T-cell (primary cell): ENCODE data around the gene TIAM1. TPM values are rescaled to one million over a fixed set of nuclear protein-coding genes. Genes with fewer than 3 reads are reported as not detected.
"Not testable (repeated sequence)": the region's sequence is repeated elsewhere in the genome, so short reads cannot be mapped to it uniquely, and the experiment has no call there.

ENCODE experiments used
- ATAC-seq, 4 experiments: fragments of 200-7000 bp in 3 of 4; fragments of 150-1000 bp in 1 of 4; cut with Tn5 transposase; replicated peaks in 1 of 4; 1 replicate in 3 of 4; 2 replicates in 1 of 4; pipeline ENCODE4 v1.10.0; 2021; ENCODE audit warnings: moderate library complexity in 3 of 4, mild to moderate bottlenecking in 2 of 4, moderate number of reproducible peaks in 1 of 4
- CTCF ChIA-PET, 2 donors: fragments of 300-600 bp; sonication (Branson Sonifier 250); formaldehyde crosslinking; loops; one replicate each; lab custom pipeline; 2022; ENCODE audit warnings: antibody characterized with exemption in 2 of 2; lab: Charles Lee
- POLR2A ChIA-PET, 2 donors: fragments of 300-600 bp; sonication (Branson Sonifier 250); formaldehyde crosslinking; loops; one replicate each; lab custom pipeline; 2022; ENCODE audit warnings: antibody characterized with exemption in 2 of 2; lab: Charles Lee
- DNase-seq, 35 experiments: peaks; one replicate each; pipeline versions ENCODE4 v3.0.0 to v3.0.0-alpha.2; 2013 to 2023
- H3K27ac ChIP-seq: one replicate; pipeline ENCODE4 v1.5.1; 2013; ENCODE audit warnings: low read length
- H3K27me3 ChIP-seq, 2 experiments: replicated peaks in 1 of 2; 1 replicate in 1 of 2; 2 replicates in 1 of 2; pipeline versions ENCODE4 v1.6.1 to v1.7.0; 2013; ENCODE audit warnings: low read length in 1 of 2, mixed read lengths in 1 of 2; ENCODE audit not compliant: control insufficient read depth in 2 of 2, insufficient read depth in 2 of 2; ENCODE audit errors: extremely low read depth in 1 of 2
- H3K36me3 ChIP-seq, 2 donors: 1 replicate in 1 of 2; 2 replicates in 1 of 2; pipeline versions ENCODE4 v1.6.1 to v1.7.0; 2013; ENCODE audit warnings: low read length in 1 of 2; ENCODE audit not compliant: control insufficient read depth in 2 of 2, insufficient read depth in 1 of 2; ENCODE audit errors: extremely low read depth in 1 of 2
- H3K4me1 ChIP-seq, 2 experiments: 1 replicate in 1 of 2; 2 replicates in 1 of 2; pipeline versions ENCODE4 v1.6.1 to v1.7.0; 2013; ENCODE audit warnings: low read length in 2 of 2, mixed read lengths in 1 of 2; ENCODE audit not compliant: insufficient read depth in 2 of 2, control insufficient read depth in 1 of 2; ENCODE audit errors: extremely low read depth in 1 of 2
- H3K4me3 ChIP-seq, 2 donors: 1 replicate in 1 of 2; 2 replicates in 1 of 2; pipeline versions ENCODE4 v1.5.1 to v1.7.0; 2013; ENCODE audit warnings: mild to moderate bottlenecking in 2 of 2, low read length in 1 of 2, moderate library complexity in 1 of 2; ENCODE audit not compliant: control insufficient read depth in 1 of 2; ENCODE audit errors: extremely low read depth in 1 of 2
- H3K9me3 ChIP-seq: 2 replicates; pipeline ENCODE4 v1.7.0; 2013
- H3K27ac Mint-ChIP-seq, 2 donors: one replicate each; pipeline ENCODE4 v1.8.0; 2020 to 2021; ENCODE audit warnings: mild to moderate bottlenecking in 2 of 2, mixed read lengths in 2 of 2
- H3K27me3 Mint-ChIP-seq, 2 donors: one replicate each; pipeline ENCODE4 v1.8.0; 2021 to 2022; ENCODE audit warnings: mixed read lengths in 2 of 2
- H3K36me3 Mint-ChIP-seq: one replicate; pipeline ENCODE4 v1.8.0; 2021; ENCODE audit warnings: mixed read lengths
- H3K4me1 Mint-ChIP-seq, 3 donors: one replicate each; pipeline ENCODE4 v1.8.0; 2020 to 2022; ENCODE audit warnings: mixed read lengths in 3 of 3, mild to moderate bottlenecking in 1 of 3
- H3K4me3 Mint-ChIP-seq, 3 donors: one replicate each; pipeline ENCODE4 v1.8.0; 2020 to 2022; ENCODE audit warnings: mild to moderate bottlenecking in 3 of 3, mixed read lengths in 3 of 3, moderate library complexity in 3 of 3
- H3K9me3 Mint-ChIP-seq, 3 donors: one replicate each; pipeline ENCODE4 v1.8.0; 2020 to 2022; ENCODE audit warnings: mixed read lengths in 3 of 3
- WGBS: methylation state at CpG from one replicate; pipeline ENCODE4 v1.1.5; 2013; ENCODE audit warnings: missing lambda C conversion rate; ENCODE audit not compliant: insufficient coverage; 5-methylcytosine and 5-hydroxymethylcytosine counted together
- total RNA-seq, 35 experiments: library from RNA in 6 of 35; stranded (reverse) in 6 of 35; fragments of 120-200 nt in 1 of 35; gene quantifications; one replicate each; pipeline versions ENCODE4 v1.2.1 to v1.2.4 and lab custom pipeline; 2013 to 2026

Gene TIAM1
- total RNA-seq, 5 donors from 2014 or later (not counting 1 experiment from before 2014, with no cell fraction given), result 60.8 to 79.4 (median 65.5) TPM

DNA sequence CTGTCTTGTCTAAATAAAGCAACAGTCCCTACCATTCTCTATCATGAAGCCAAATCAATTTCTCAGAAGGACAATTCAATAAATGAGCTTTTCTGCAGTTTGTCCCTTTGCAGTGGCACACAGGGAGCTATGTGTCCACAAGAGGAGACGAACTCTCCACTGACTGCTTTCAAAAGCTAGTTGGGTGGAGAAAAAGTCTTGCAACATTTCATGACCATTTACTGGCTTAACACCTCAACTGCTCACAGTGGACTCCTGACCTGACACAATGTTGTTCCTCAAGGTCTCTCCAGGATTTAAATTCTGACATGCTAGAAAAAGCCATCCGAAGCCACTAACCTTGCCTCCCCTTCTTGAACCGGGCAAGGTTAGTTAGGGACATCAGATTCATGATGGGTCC lies 111.7 kb downstream of the TIAM1 start:
- Histone ChIP-seq H3K9me3 (no peaks in the 10 kb centered on the region), H3K27me3 (peaks cover 0 to 2% of the 10 kb centered on the region in 2 experiments), H3K36me3 (no peaks in the 10 kb centered on the region), H3K4me1 (no peaks in the 10 kb centered on the region), H3K27ac (no peak overlapping the region), H3K4me3 (no peak overlapping the region)
- POLR2A ChIA-PET, result no interaction called here
- WGBS, result 92% methylated on average over 2 of the region's 3 CpGs
- CTCF ChIA-PET, result interaction anchor here in 1 of 2 donors (1.1 kb wide), 1 partner anchor 30 kb away, joined by 5 read pairs; no protein-coding TSS in a partner anchor
- peaks cover 0 to 4% (median 0%) of the 10 kb centered on the region in 3 donors for H3K9me3 Mint-ChIP-seq
- no peak overlapping the region for H3K27ac Mint-ChIP-seq
- H3K4me3 Mint-ChIP-seq, result no peak overlapping the region
- H3K36me3 Mint-ChIP-seq, result peaks cover 9% of the 10 kb centered on the region
- DNase-seq, result no peak
- H3K27me3 Mint-ChIP-seq, result no peaks in the 10 kb centered on the region
- no peak for ATAC-seq
- H3K4me1 Mint-ChIP-seq, result peaks cover 10 to 12% (median 10%) of the 10 kb centered on the region in 3 donors

DNA sequence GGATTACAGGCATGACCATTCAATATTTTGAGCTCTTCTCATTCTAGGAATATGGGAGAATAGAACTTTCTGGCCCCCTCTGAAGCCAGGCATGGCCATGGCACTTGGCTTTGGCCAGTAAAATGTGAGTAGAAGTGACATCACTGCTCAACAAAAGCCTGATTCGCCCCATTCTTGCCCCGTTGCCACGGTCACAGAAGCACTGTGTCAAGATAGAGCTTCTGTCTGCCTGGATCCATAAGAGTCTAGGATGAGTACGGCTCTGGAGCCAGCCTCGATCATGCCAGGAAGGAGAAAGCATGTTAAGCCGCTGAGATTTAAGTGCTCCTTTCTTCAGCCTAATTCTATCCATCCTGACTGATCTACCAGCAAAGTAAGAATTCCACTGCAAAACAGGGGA lies 113.1 kb downstream of the TIAM1 start:
- Mint-ChIP-seq H3K36me3 (peaks cover 9% of the 10 kb centered on the region), H3K27ac (no peak overlapping the region), H3K9me3 (peaks cover 0 to 4% (median 0%) of the 10 kb centered on the region in 3 donors), H3K4me1 (peaks cover 0 to 3% (median 0%) of the 10 kb centered on the region in 3 donors), H3K27me3 (no peaks in the 10 kb centered on the region), H3K4me3 (no peak overlapping the region)
- H3K27me3 ChIP-seq, result peaks cover 0 to 2% of the 10 kb centered on the region in 2 experiments
- H3K27ac ChIP-seq, result no peak overlapping the region
- H3K9me3 ChIP-seq, result no peaks in the 10 kb centered on the region
- 94% methylated on average over 5 of the region's 6 CpGs for WGBS
- H3K4me1 ChIP-seq, result no peaks in the 10 kb centered on the region
- H3K4me3 ChIP-seq, result no peak overlapping the region
- ATAC-seq (no peak), DNase-seq (no peak)
- ChIA-PET CTCF (no interaction called here), POLR2A (no interaction called here)
- H3K36me3 ChIP-seq, result no peaks in the 10 kb centered on the region

DNA sequence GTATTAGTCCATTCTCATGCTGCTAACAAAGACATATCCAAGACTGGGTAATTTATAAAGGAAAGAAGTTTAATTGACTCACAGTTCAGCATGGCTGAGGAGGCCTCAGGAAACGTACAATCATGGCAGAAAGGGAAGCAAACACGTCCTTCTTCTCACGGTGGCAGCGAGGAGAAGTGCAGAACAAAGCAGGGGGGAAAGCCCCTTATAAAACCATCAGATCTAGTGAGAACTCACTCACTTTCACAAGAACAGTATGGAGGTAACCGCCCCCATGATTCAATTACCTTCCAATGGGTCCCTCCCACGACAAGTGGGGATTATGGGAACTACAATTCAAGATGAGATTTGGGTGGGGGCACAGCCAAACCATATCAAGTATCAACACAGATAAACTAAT lies 115.3 kb downstream of the TIAM1 start:
- H3K27ac Mint-ChIP-seq, H3K27me3 Mint-ChIP-seq, H3K27ac ChIP-seq, H3K4me1 Mint-ChIP-seq, H3K4me1 ChIP-seq, H3K9me3 ChIP-seq, CTCF ChIA-PET, H3K4me3 Mint-ChIP-seq, H3K27me3 ChIP-seq, POLR2A ChIA-PET, H3K36me3 Mint-ChIP-seq, H3K9me3 Mint-ChIP-seq, H3K4me3 ChIP-seq, ATAC-seq, H3K36me3 ChIP-seq: not testable (repeated sequence)
- no CpG with 5 or more reads among the region's 6 CpGs for WGBS
- peak in 1 of 35 experiments; percentile 4 for DNase-seq

DNA sequence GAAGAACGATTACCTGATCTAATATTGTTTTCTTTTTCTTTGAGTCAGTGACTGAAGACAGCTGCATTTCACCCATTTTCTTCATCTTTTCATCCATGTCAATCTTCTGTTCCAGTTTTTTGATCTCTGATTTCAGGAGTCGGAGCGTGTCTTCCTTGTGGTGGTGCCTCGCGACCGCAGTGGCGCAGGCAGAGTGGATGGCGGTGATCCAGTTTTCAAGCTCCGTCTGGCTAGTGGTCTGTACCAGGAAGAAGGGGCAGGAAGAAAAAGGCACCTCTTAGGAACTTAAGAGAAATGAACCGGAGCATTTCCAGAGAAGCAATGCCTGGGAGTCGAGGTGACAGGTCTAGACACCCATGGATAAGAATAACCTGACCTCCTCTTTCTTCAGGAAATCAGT lies 118.3 kb downstream of the TIAM1 start:
- 93% methylated on average over 8 of the region's 11 CpGs for WGBS
- ChIA-PET CTCF (no interaction called here), POLR2A (no interaction called here)
- ATAC-seq (no peak), DNase-seq (no peak)
- Mint-ChIP-seq H3K4me1 (peaks cover 0 to 2% (median 1%) of the 10 kb centered on the region in 3 donors), H3K4me3 (no peak overlapping the region), H3K9me3 (no peaks in the 10 kb centered on the region), H3K36me3 (peaks cover 8% of the 10 kb centered on the region), H3K27ac (no peak overlapping the region), H3K27me3 (no peaks in the 10 kb centered on the region)
- H3K27me3 ChIP-seq, result no peaks in the 10 kb centered on the region
- H3K27ac ChIP-seq, result no peak overlapping the region
- H3K4me1 ChIP-seq, result no peaks in the 10 kb centered on the region
- no peaks in the 10 kb centered on the region for H3K36me3 ChIP-seq
- no peak overlapping the region for H3K4me3 ChIP-seq
- no peaks in the 10 kb centered on the region for H3K9me3 ChIP-seq

DNA sequence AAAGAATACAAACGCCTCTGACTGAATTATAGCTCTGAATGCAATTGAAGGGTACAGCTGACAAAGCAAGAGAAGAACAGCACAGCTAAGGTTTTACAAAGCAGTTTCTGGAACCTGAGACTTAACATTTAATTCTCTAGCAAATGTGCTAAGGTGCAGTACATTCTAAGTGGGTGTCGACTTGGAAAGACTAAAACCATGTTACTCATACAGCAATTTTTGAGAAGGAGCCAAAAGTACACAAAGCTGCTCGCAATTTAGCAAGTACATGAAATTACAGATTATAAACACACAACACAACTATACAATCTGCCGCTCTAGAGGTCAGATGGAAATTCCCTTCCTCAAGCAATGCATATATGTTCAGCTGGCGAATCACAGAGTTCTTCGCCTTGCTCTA lies 121.9 kb downstream of the TIAM1 start:
- Histone ChIP-seq H3K4me1 (no peaks in the 10 kb centered on the region), H3K4me3 (no peak overlapping the region), H3K9me3 (no peaks in the 10 kb centered on the region), H3K36me3 (peaks cover 0 to 3% of the 10 kb centered on the region in 2 donors), H3K27me3 (no peaks in the 10 kb centered on the region), H3K27ac (no peak overlapping the region)
- H3K27me3 Mint-ChIP-seq, result no peaks in the 10 kb centered on the region
- no peak overlapping the region for H3K4me3 Mint-ChIP-seq
- peaks cover 0 to 3% (median 0%) of the 10 kb centered on the region in 3 donors for H3K4me1 Mint-ChIP-seq
- CTCF ChIA-PET, result no interaction called here
- H3K27ac Mint-ChIP-seq, result no peak overlapping the region
- WGBS, result 93% methylated on average over 2 of the region's 6 CpGs
- no peak for ATAC-seq
- peaks cover 8% of the 10 kb centered on the region for H3K36me3 Mint-ChIP-seq
- no peaks in the 10 kb centered on the region for H3K9me3 Mint-ChIP-seq
- DNase-seq, result no peak
- POLR2A ChIA-PET, result no interaction called here

DNA sequence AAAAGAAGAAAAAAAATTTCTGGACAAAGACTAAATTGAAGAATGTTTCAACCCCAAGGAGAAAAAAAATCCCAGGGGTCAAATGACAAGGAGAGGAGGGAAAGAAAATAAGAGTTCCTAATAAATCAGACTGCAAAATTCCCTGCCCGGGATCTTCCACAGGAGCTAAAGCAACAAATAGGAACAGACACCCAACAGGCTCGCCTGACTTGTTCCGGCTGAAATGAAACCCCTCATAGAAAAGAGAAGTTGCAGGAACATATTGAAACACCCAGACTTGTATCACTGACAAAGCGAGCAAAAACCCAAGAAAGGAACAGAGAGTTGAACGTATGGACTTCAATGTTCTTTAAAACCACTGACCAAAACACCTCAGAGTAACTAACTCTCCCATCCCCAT lies 123.0 kb downstream of the TIAM1 start:
- ChIA-PET CTCF (no interaction called here), POLR2A (no interaction called here)
- WGBS, result 96% methylated on average over 4 of the region's 5 CpGs
- Histone ChIP-seq H3K4me1 (no peaks in the 10 kb centered on the region), H3K36me3 (peaks cover 0 to 5% of the 10 kb centered on the region in 2 donors), H3K4me3 (no peak overlapping the region), H3K27me3 (no peaks in the 10 kb centered on the region), H3K27ac (no peak overlapping the region), H3K9me3 (no peaks in the 10 kb centered on the region)
- Mint-ChIP-seq H3K27ac (peak overlapping the region in 1 of 2 donors; percentile 4), H3K9me3 (no peaks in the 10 kb centered on the region), H3K4me1 (peaks cover 0 to 3% (median 0%) of the 10 kb centered on the region in 3 donors), H3K27me3 (no peaks in the 10 kb centered on the region), H3K36me3 (peaks cover 8% of the 10 kb centered on the region), H3K4me3 (no peak overlapping the region)
- no peak for DNase-seq
- ATAC-seq, result no peak

DNA sequence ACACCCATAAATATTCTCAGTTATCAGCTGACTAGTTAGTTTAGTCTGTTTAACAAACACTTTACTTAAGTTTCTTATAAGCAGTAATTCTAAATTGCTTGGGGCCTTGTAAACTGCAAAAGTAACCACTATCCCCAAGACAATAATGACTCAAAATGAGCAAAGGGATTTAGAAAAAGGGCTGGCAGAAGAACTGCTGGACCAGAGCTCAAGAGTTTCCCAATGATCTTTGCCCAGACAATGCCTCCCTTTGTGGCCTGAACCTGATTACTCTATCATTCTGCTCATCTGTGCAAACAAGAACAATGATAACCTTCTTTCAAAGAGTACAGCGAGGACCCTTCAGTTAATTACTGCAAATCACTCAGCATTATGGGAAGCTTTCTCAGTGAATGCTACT lies 123.5 kb downstream of the TIAM1 start:
- WGBS, result 80% methylated on average over 1 of the region's 1 CpG
- ChIA-PET CTCF (no interaction called here), POLR2A (no interaction called here)

More for the DNA sequence above, 123.5 kb downstream of the TIAM1 start:
- no peaks in the 10 kb centered on the region for H3K27me3 Mint-ChIP-seq
- H3K4me3 Mint-ChIP-seq, result no peak overlapping the region
- H3K4me3 ChIP-seq, result no peak overlapping the region
- H3K4me1 ChIP-seq, result no peaks in the 10 kb centered on the region
- no peaks in the 10 kb centered on the region for H3K9me3 ChIP-seq
- no peak for DNase-seq
- peaks cover 0 to 5% of the 10 kb centered on the region in 2 donors for H3K36me3 ChIP-seq
- peaks cover 0 to 3% (median 0%) of the 10 kb centered on the region in 3 donors for H3K4me1 Mint-ChIP-seq
- H3K36me3 Mint-ChIP-seq, result peaks cover 8% of the 10 kb centered on the region
- no peaks in the 10 kb centered on the region for H3K9me3 Mint-ChIP-seq
- no peaks in the 10 kb centered on the region for H3K27me3 ChIP-seq
- no peak overlapping the region for H3K27ac ChIP-seq
- H3K27ac Mint-ChIP-seq, result no peak overlapping the region
- no peak for ATAC-seq
